ENCODE data around the gene TRIM52. TPM values are rescaled to one million over a fixed set of nuclear protein-coding genes. Genes with fewer than 3 reads are reported as not detected.
"Not testable (repeated sequence)": the region's sequence is repeated elsewhere in the genome, so short reads cannot be mapped to it uniquely, and the experiment has no call there.

The TRIM52 gene
- total RNA-seq = 10 to 100 TPM; 13.2 to 18.7 TPM
- 10 to 100 TPM; 25.1 to 35.8 TPM for polyA plus RNA-seq (ENCODE audit: insufficient read length in 2 of 2)
- long read RNA-seq, donor 1, full-length matches to known transcripts = 35 of 35 reads
- long read RNA-seq, donor 1, partial matches to known transcripts = 0 of 35 reads
- long read RNA-seq, donor 1, other reads (novel, unspliced or antisense) = 0 of 35 reads
- long read RNA-seq, donor 2, full-length matches to known transcripts = 9 of 9 reads
- long read RNA-seq, donor 2, partial matches to known transcripts = 0 of 9 reads
- long read RNA-seq, donor 2, other reads (novel, unspliced or antisense) = 0 of 9 reads
- long read RNA-seq, donor 3, full-length matches to known transcripts = 15 of 15 reads
- long read RNA-seq, donor 3, partial matches to known transcripts = 0 of 15 reads
- long read RNA-seq, donor 3, other reads (novel, unspliced or antisense) = 0 of 15 reads
- long read RNA-seq, donor 4, full-length matches to known transcripts = 53 of 105 reads
- long read RNA-seq, donor 4, partial matches to known transcripts = 0 of 105 reads
- long read RNA-seq, donor 4, other reads (novel, unspliced or antisense) = 52 of 105 reads

- H3K9me3 ChIP-seq (ENCODE audit: control insufficient read depth, insufficient read depth, low read length) = no peaks in the 10 kb centered on the region
- H3K27ac ChIP-seq (ENCODE audit: low read depth, low read length) = peak within 1 kb of the TSS; percentile 97
- H3K36me3 ChIP-seq (ENCODE audit: control insufficient read depth, insufficient read depth, low read length) = peaks cover 28% of the 10 kb centered on the region
- no peaks in the 10 kb centered on the region for H3K27me3 ChIP-seq (ENCODE audit: control insufficient read depth, insufficient read depth, low read length)
- H3K4me1 ChIP-seq (ENCODE audit: control insufficient read depth, insufficient read depth, low read length) = peaks cover 37% of the 10 kb centered on the region
- peak; percentile 82 to 98 (median 90) for DNase-seq (ENCODE audit: low read depth in 4 of 6, low spot score in 6 of 6)
- under 1% methylated on average over 43 of the region's 43 CpGs for WGBS (ENCODE audit: insufficient coverage)
- H3K4me3 ChIP-seq (ENCODE audit: low read depth, low read length) = peak within 1 kb of the TSS; percentile 95
Measured at GRCh38 chr5:181260720-181261319, at the start of gene TRIM52. Gene TRIM52 (minus strand): TSS chr5:181261143. CDS start chr5:181260813, 330 bp downstream.

- H3K4me1 ChIP-seq (ENCODE audit: control insufficient read depth, insufficient read depth, low read length); H3K27me3 ChIP-seq (ENCODE audit: control insufficient read depth, insufficient read depth, low read length); H3K9me3 ChIP-seq (ENCODE audit: control insufficient read depth, insufficient read depth, low read length); H3K4me3 ChIP-seq (ENCODE audit: low read depth, low read length); H3K27ac ChIP-seq (ENCODE audit: low read depth, low read length); DNase-seq (ENCODE audit: low read depth in 4 of 6, low spot score in 6 of 6): not testable (repeated sequence)
- no CpG with 5 or more reads among the region's 1 CpG for WGBS (ENCODE audit: insufficient coverage)
- peaks cover 12% of the 10 kb centered on the region for H3K36me3 ChIP-seq (ENCODE audit: control insufficient read depth, insufficient read depth, low read length)
Measured at GRCh38 chr5:181287331-181287730, 26.4 kb upstream of the TRIM52 start.

GRCh38 chr5:181285962-181286705 lies 25.2 kb upstream of the TRIM52 start:
- not testable (repeated sequence) for H3K27ac ChIP-seq (ENCODE audit: low read depth, low read length); H3K27me3 ChIP-seq (ENCODE audit: control insufficient read depth, insufficient read depth, low read length); H3K4me3 ChIP-seq (ENCODE audit: low read depth, low read length); H3K4me1 ChIP-seq (ENCODE audit: control insufficient read depth, insufficient read depth, low read length); H3K9me3 ChIP-seq (ENCODE audit: control insufficient read depth, insufficient read depth, low read length); DNase-seq (ENCODE audit: low read depth in 4 of 6, low spot score in 6 of 6)
- H3K36me3 ChIP-seq (ENCODE audit: control insufficient read depth, insufficient read depth, low read length) = peaks cover 12% of the 10 kb centered on the region
- 94% methylated on average over 8 of the region's 10 CpGs for WGBS (ENCODE audit: insufficient coverage)

GRCh38 chr5:181283841-181284755 lies 23.2 kb upstream of the TRIM52 start:
- not testable (repeated sequence) for H3K27ac ChIP-seq (ENCODE audit: low read depth, low read length); DNase-seq (ENCODE audit: low read depth in 4 of 6, low spot score in 6 of 6); H3K4me3 ChIP-seq (ENCODE audit: low read depth, low read length); H3K27me3 ChIP-seq (ENCODE audit: control insufficient read depth, insufficient read depth, low read length); H3K9me3 ChIP-seq (ENCODE audit: control insufficient read depth, insufficient read depth, low read length); H3K4me1 ChIP-seq (ENCODE audit: control insufficient read depth, insufficient read depth, low read length)
- H3K36me3 ChIP-seq (ENCODE audit: control insufficient read depth, insufficient read depth, low read length) = peaks cover 12% of the 10 kb centered on the region
- 60% methylated on average over 1 of the region's 6 CpGs for WGBS (ENCODE audit: insufficient coverage)

- H3K4me1 ChIP-seq (ENCODE audit: control insufficient read depth, insufficient read depth, low read length) = no peaks in the 10 kb centered on the region
- H3K27me3 ChIP-seq (ENCODE audit: control insufficient read depth, insufficient read depth, low read length) = no peaks in the 10 kb centered on the region
- no peak overlapping the region for H3K27ac ChIP-seq (ENCODE audit: low read depth, low read length)
- H3K4me3 ChIP-seq (ENCODE audit: low read depth, low read length) = no peak overlapping the region
- no peaks in the 10 kb centered on the region for H3K9me3 ChIP-seq (ENCODE audit: control insufficient read depth, insufficient read depth, low read length)
- peaks cover 12% of the 10 kb centered on the region for H3K36me3 ChIP-seq (ENCODE audit: control insufficient read depth, insufficient read depth, low read length)
- 92% methylated on average over 12 of the region's 13 CpGs for WGBS (ENCODE audit: insufficient coverage)
- no peak for DNase-seq (ENCODE audit: low read depth in 4 of 6, low spot score in 6 of 6)
Measured at GRCh38 chr5:181283347-181283746, 22.4 kb upstream of the TRIM52 start.

GRCh38 chr5:181282874-181283273 lies 21.9 kb upstream of the TRIM52 start:
- DNase-seq (ENCODE audit: low read depth in 4 of 6, low spot score in 6 of 6) = no peak
- H3K27me3 ChIP-seq (ENCODE audit: control insufficient read depth, insufficient read depth, low read length) = no peaks in the 10 kb centered on the region
- peaks cover 12% of the 10 kb centered on the region for H3K36me3 ChIP-seq (ENCODE audit: control insufficient read depth, insufficient read depth, low read length)
- H3K27ac ChIP-seq (ENCODE audit: low read depth, low read length) = no peak overlapping the region
- H3K4me1 ChIP-seq (ENCODE audit: control insufficient read depth, insufficient read depth, low read length) = no peaks in the 10 kb centered on the region
- no peak overlapping the region for H3K4me3 ChIP-seq (ENCODE audit: low read depth, low read length)
- WGBS (ENCODE audit: insufficient coverage) = no CpG with 5 or more reads among the region's 7 CpGs
- H3K9me3 ChIP-seq (ENCODE audit: control insufficient read depth, insufficient read depth, low read length) = no peaks in the 10 kb centered on the region

- not testable (repeated sequence) for DNase-seq (ENCODE audit: low read depth in 4 of 6, low spot score in 6 of 6)
Measured at GRCh38 chr5:181282415-181282814, 21.5 kb upstream of the TRIM52 start.

GRCh38 chr5:181281984-181282316 lies 21.0 kb upstream of the TRIM52 start:
- Histone ChIP-seq H3K9me3 (ENCODE audit: control insufficient read depth, insufficient read depth, low read length) (no peaks in the 10 kb centered on the region), H3K36me3 (ENCODE audit: control insufficient read depth, insufficient read depth, low read length) (peaks cover 12% of the 10 kb centered on the region), H3K27ac (ENCODE audit: low read depth, low read length) (no peak overlapping the region), H3K27me3 (ENCODE audit: control insufficient read depth, insufficient read depth, low read length) (no peaks in the 10 kb centered on the region), H3K4me1 (ENCODE audit: control insufficient read depth, insufficient read depth, low read length) (no peaks in the 10 kb centered on the region), H3K4me3 (ENCODE audit: low read depth, low read length) (no peak overlapping the region)
- WGBS (ENCODE audit: insufficient coverage) = 95% methylated on average over 13 of the region's 18 CpGs
- no peak for DNase-seq (ENCODE audit: low read depth in 4 of 6, low spot score in 6 of 6)

More at GRCh38 chr5:181282415-181282814, 21.5 kb upstream of the TRIM52 start:
- 81% methylated on average over 5 of the region's 16 CpGs for WGBS (ENCODE audit: insufficient coverage)
- not testable (repeated sequence) for H3K9me3 ChIP-seq (ENCODE audit: control insufficient read depth, insufficient read depth, low read length); H3K4me1 ChIP-seq (ENCODE audit: control insufficient read depth, insufficient read depth, low read length); H3K27ac ChIP-seq (ENCODE audit: low read depth, low read length); H3K4me3 ChIP-seq (ENCODE audit: low read depth, low read length); H3K27me3 ChIP-seq (ENCODE audit: control insufficient read depth, insufficient read depth, low read length)
- H3K36me3 ChIP-seq (ENCODE audit: control insufficient read depth, insufficient read depth, low read length) = peaks cover 12% of the 10 kb centered on the region

Measured in spinal cord (tissue), 10 donors.